HFF-Myc (cell line): ENCODE data around the gene RHOV.

Experiments
- DNase-seq: peaks from one replicate; pipeline ENCODE4 v3.0.0-alpha.2; 2011; ENCODE audit warnings: low read depth; ENCODE audit errors: extremely low read depth
- H3K4me3 ChIP-seq: replicated peaks from 2 replicates; pipeline ENCODE4 v1.5.1; 2011; ENCODE audit warnings: low read depth, mild to moderate bottlenecking, control low read depth, low read length
- TF ChIP-seq, protein P1 (sequence below): IDR thresholded peaks from 2 replicates; pipeline ENCODE4 v1.5.1; 2012; ENCODE audit warnings: mild to moderate bottlenecking, low read depth, low read length, control low read depth; ENCODE audit errors: missing control alignments

RHOV gene

GRCh38 chr15:40917585-40917984 lies 43.6 kb upstream of the RHOV start:
- H3K4me3 ChIP-seq, result no peak overlapping the region
- no peak for DNase-seq
- TF ChIP-seq, protein P1, sequence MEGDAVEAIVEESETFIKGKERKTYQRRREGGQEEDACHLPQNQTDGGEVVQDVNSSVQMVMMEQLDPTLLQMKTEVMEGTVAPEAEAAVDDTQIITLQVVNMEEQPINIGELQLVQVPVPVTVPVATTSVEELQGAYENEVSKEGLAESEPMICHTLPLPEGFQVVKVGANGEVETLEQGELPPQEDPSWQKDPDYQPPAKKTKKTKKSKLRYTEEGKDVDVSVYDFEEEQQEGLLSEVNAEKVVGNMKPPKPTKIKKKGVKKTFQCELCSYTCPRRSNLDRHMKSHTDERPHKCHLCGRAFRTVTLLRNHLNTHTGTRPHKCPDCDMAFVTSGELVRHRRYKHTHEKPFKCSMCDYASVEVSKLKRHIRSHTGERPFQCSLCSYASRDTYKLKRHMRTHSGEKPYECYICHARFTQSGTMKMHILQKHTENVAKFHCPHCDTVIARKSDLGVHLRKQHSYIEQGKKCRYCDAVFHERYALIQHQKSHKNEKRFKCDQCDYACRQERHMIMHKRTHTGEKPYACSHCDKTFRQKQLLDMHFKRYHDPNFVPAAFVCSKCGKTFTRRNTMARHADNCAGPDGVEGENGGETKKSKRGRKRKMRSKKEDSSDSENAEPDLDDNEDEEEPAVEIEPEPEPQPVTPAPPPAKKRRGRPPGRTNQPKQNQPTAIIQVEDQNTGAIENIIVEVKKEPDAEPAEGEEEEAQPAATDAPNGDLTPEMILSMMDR, result no peak

DNA sequence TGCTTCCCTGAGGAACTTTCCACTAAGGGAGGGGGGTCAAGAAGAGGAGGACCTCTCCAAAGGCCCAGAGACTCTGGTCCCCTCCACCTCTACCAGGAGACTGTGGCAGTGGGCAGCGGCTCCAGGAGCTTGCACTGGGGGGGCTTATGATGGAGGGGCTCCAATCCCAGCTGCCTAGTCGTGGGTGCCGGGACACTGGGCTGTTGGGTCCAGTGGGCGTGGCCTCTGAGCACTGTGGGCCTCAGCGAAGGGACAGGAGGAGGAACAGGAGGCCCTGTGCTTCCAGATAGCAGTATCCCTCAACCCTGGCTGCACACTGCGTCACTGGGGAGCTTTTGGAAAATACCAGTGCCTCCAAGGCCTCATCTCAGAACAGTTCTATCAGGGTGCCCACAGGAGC lies 41.6 kb upstream of the RHOV start:
- TF ChIP-seq, protein P1, result no peak
- no peak for DNase-seq
- no peak overlapping the region for H3K4me3 ChIP-seq

- TF ChIP-seq, protein P1, result no peak
- DNase-seq, result no peak
- H3K4me3 ChIP-seq, result no peak overlapping the region
Measured at GRCh38 chr15:40915116-40915661, 41.2 kb upstream of the RHOV start.

DNA sequence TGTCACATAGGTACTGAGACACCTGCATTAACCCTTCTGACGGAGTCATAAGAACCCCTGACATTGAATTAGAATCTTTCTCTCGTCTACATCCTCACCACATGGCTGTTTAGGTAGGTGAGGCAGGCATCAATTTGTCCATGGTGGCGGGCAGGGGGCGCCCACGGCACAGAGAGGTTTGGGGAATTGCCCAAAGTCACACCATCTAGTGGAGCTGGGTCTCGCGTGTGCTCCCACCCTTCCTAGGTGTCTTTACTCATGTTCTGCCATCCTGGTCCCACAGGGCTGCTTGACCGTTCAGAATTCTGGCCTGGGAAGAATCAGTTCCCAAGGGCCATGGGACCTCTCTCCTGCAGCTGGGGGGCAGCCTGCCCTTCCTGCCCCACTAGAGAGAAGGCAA lies 40.5 kb upstream of the RHOV start:
- DNase-seq, result no peak
- TF ChIP-seq, protein P1, result no peak
- no peak overlapping the region for H3K4me3 ChIP-seq

GRCh38 chr15:40914013-40914412 lies 40.0 kb upstream of the RHOV start:
- no peak overlapping the region for H3K4me3 ChIP-seq
- DNase-seq, result no peak
- TF ChIP-seq, protein P1, result no peak

DNA sequence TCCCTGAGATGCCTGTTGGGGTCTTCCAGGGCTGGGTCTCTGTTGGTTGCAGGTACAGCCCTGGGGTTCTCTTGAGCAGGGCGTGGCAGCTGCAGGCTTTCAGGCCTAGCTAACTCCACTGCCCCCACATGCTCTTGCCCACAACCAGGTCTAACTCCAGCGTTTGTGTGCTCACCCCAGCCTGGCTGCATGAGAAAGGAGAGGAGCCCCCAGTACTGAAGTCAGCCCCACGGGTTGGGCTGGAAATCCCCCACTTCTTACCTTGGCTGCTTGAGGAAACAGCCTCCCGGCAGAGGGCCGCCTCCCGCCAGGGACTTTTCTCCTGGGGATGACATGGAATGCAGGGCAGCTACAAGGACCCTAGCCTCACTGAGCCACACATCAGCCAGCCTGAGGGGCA lies 38.4 kb upstream of the RHOV start:
- TF ChIP-seq, protein P1, result no peak
- no peak for DNase-seq
- no peak overlapping the region for H3K4me3 ChIP-seq

GRCh38 chr15:40911693-40912092 lies 37.7 kb upstream of the RHOV start:
- DNase-seq, result no peak
- H3K4me3 ChIP-seq, result no peak overlapping the region
- TF ChIP-seq, protein P1, result no peak
